ENCODE data around the gene C12orf56.

The C12orf56 gene, protein sequence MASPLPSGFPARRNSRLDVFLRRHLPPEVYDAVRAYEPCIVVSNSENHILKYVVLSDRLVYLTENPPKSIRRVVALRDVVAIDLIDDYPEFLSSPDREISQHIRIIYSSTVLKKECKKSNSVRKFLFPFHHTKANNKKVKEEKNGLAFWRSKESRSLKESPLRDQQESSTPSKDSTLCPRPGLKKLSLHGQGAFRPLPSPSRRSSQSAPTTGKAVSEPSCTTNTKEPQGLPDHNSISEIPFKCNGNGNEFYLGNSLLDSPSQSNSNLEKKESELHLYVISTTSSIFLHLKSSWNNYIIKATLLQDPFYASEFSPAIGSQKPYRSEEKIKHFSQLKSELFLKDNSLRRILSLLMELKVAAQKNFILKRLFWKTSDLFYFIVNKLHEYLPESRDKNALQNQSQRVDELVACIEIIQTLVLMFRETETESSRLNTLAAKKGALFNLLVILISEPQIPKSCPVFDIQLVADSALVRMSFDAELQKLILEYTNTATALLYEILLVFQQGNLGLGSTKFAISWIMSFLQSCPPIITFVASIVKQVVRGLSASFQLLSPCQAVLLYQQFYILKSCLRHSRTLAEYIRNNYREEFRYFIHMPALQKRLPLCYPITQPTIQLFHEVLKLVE

DNA sequence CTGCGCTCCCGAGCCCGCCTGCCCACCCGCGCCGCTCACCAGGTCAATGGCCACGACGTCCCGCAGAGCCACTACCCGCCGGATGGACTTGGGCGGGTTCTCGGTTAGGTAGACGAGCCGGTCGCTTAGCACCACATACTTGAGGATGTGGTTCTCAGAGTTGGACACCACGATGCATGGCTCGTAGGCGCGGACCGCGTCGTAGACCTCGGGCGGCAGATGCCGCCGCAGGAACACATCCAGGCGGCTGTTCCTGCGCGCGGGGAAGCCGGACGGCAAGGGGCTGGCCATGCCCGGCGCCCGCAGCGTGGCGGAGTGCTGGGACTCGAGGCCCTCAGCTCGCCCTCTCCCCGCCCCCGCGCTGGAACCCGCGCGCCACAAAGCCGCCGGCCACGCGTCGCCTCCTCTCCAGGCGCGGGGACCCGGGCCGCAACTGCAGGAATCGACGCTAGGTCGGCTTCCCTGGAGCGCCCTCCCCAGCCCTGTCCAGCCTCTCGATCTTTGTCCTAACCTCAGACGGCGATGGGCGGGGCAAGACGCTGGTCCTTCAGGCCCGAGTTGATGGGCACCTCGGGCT is at the start of gene C12orf56:
Gene C12orf56, minus strand, starts transcription at position 484 of the 577 bp plus-strand sequence. Its CDS starts 193 bp downstream, at position 291.
- no peak for DNase-seq (ENCODE audit: low read depth)

DNA sequence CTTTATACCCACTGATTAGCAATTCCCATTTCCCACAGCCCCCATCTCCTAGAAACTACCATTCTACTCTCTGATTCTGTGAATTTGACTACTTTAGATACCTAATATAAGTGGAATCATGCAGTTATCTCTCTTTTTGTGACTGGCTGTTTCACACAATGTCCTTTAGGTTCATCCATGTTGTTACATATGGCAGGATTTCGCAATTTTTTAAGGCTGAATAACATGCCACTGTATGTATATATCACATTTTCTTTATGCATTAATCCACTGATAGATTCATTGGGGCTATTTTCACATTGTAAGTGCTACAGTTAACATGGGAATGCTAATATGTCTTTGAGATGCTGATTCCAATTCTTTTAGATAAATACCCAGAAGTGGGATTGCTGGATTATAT is 49.5 kb upstream of the C12orf56 start:
- no peak for DNase-seq (ENCODE audit: low read depth)

DNA sequence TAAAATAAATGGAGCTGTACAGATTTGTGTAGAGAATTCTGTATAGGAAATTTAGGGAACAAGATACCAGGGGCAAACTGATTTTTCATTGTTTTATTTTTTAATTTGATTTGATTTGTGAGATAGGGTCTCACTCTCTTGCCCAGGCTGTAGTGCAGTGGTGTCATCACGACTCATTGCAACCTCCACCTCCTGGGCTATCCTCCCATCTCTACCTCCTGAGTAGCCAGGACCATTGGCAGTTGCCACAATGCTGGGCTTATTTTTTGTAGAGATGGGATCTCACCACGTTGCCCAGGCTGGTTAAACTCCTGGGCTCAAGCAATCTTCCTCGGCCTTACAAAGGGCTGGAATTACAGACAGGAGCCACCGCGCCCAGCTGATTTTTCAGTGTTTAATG is 43.4 kb upstream of the C12orf56 start:
- no peak for DNase-seq (ENCODE audit: low read depth)

DNA sequence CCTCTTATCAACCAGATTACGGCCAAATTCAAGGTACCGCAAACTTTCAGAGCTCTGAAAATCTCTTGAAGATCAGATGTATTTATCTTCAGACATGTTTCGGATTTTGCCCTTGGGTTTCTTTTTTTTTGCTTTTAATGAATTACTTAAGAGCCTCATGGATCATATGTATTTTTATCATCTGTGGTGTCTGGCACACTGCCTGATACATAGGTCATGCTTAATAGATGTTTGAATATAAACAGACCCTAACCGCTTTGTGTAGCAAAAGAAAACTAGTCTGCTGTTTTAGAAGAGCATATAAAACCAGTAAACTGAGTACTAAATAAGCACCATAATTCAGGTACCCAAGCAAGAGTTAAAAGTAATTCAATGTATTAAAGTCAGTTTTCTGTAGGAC is 41.2 kb upstream of the C12orf56 start:
- DNase-seq (ENCODE audit: low read depth), result no peak

DNA sequence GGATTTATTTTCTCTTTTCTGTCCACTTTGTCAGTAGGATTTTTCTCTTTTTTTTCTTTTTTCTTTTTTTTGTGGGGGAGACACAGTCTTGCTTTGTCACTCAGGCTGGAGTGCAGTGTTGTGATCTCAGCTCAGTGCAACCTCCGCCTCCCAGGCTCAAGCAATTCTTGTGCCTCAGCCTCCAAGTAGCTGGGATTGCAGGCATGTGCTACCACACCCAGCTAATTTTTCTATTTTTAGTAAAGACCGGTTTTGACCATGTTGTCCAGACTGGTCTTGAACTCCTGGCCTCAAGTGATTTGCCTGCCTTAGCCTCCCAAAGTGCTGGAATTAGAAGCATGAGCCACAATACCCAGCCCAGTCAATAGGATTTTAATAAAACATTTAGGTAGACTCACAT is 40.3 kb upstream of the C12orf56 start:
- no peak for DNase-seq (ENCODE audit: low read depth)

DNA sequence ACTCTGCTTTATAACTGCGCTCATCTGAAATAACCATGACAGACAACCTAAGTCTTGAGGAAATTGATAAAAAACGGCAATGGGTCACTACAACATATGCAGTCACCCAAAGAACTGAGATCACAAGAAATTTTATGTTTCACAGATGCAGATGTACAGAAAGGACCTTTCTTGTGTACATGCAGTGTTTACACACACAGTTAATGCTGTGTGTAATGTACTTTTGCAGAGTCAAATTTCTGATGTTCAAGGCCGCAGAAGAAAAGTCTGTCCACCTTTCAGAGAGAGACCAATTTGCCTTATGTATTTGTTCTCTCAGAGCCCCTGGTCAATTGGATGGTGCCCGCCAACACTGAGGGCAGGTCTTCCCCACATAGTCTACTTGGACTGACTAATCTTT is 38.4 kb upstream of the C12orf56 start:
- DNase-seq (ENCODE audit: low read depth), result no peak

DNA sequence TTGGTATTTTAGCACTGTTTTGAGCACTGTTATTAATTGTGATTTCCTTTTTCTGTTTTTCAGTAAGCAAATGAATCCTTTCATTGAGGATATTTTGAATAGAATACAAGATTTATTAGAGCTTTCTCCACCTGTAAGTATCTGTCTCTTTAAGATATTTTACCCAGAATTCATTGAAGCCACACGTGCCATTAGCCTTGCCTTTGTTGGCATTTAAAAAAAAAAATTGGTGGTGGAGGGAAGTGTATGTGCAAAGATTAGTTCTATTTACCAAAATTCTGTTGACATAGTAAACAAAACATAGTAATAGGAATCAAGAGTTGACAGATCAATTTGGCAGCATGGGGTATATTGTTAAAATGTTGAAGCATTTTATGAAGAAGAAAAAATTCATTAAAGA is 37.4 kb upstream of the C12orf56 start:
- no peak for DNase-seq (ENCODE audit: low read depth)

DNA sequence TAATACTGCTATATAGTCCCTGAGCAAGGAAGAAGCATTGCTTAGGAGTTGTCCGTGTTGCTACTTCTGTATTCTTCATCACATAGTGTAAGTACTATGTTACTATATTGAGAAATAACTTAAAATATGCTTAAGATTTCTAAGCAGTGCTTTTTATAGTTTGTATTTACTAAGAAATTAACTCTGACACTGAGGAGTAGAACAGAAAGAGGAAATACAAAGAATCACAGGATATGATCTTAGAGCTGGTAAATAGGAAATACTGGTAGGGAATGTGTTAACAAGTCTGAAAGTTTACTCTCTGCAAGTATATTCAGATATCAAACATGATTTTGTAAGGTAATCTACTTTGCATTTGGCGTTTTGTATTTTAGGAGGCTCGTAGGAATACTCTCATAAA is 29.1 kb upstream of the C12orf56 start:
- no peak for DNase-seq (ENCODE audit: low read depth)

DNA sequence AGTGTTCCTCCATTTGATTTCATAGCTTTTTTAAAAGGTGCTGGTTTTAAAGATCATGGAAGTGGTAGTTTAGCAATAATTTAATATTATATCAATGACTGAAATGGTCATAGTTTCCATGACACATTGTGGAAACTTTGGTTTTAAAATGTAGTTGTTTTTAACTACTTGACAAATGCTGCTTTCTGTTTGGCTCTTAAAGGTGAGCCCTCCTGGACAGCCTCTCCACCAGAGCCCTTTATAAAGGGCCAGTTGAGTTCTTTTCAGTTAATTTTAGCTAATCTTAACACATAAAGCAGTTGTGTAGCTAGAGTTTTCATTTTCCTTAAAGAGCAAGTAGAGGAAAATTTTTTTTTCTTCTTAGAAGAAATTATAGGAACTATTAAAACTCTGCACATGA is 27.7 kb upstream of the C12orf56 start:
- DNase-seq (ENCODE audit: low read depth), result no peak

DNA sequence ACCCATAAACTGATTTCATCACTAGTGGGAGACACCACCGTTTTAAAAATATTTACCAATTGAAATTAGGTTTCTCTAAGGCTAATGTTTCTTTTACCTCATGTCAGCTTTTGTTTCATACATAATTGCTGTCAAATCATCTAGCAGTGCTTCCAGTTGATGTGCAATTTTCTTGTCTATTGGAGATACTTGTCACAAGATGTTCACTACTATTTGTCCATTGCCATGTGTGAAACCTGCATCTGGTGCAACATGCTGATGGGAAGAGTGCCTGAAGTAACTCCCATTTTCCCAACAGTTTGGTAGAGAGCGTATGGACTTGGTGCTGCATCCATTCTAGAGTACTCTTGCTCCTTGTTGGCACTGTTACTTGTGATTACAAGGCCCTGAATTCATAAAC is 23.3 kb upstream of the C12orf56 start:
- DNase-seq (ENCODE audit: low read depth), result no peak

DNA sequence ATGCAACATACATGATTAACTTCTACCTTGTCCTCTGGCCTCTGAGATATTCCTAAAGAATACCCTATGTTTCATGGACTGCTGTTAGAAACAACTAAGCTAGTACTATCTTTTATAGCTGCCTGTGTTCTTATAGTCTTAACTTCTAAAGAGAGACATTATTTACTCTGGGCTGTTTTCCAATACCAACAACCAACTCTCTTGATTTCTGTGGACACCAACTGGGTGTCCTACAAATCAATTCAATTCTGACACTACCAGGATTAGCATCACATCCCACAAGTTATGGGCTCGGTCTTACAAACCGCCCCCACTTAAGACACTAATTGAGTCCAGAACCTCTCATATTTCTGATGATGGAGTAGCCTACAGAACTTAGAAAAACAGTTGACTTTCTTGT is 21.9 kb upstream of the C12orf56 start:
- no peak for DNase-seq (ENCODE audit: low read depth)

DNA sequence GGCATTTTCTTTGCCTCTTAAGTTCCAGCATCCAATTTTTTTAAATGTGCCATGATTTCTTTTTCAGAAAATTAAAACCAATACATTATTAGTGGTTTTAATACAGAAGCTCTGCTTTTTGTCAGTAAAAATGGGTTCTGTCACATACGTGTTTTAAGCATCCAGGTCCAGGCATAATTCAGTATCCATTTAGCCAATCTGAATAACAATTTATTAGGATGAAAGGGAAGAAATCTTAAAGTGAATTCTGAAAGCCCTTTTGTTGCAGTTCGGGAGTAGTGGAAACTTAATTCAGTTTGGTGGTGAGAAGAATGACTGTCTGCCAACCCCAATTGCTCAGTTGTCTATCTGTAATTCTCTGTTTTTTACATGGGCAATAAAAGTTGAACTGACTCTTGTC is 20.9 kb upstream of the C12orf56 start:
- no peak for DNase-seq (ENCODE audit: low read depth)

DNA sequence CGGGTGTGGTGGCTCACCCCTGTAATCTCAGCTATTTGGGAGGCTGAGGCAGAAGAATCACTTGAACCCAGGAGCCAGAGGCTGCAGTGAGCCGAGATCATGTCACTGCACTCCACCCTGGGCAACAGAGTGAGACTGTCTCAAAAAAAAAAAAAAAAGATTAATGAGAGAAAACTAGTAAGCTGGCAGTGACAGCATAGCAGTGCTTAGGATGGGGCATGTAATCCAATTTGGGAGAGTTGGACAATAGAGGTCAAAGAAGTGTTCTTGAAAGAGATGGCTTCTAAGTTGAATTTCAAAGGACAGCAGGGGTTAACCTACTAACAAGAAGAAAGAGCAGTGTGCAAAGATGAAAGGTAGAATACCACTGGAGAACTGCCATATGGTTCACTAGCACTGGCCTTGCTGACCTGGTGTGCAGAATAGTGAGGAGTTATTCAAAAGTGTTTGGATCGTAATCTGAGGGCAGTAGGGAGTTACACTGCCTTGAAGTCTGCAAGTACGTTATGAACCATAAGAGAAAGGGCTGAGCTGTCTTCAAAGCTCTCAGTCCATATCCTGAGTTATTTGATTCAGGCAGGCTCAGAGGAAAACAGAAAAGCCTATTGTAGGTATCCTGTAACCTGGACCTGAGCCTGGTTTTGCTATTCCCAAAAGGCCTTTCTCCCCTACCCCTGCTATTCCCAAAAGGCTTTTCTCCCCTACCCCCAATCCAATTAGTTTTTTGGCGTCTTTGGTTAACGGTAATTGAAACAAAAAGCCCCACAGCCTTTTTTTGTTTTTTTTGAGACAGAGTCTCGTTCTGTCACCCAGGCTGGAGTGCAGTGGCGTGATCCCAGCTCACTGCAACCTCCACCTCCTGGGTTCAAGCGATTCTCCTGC is 17.0 kb upstream of the C12orf56 start:
- no peak for DNase-seq (ENCODE audit: low read depth)

DNA sequence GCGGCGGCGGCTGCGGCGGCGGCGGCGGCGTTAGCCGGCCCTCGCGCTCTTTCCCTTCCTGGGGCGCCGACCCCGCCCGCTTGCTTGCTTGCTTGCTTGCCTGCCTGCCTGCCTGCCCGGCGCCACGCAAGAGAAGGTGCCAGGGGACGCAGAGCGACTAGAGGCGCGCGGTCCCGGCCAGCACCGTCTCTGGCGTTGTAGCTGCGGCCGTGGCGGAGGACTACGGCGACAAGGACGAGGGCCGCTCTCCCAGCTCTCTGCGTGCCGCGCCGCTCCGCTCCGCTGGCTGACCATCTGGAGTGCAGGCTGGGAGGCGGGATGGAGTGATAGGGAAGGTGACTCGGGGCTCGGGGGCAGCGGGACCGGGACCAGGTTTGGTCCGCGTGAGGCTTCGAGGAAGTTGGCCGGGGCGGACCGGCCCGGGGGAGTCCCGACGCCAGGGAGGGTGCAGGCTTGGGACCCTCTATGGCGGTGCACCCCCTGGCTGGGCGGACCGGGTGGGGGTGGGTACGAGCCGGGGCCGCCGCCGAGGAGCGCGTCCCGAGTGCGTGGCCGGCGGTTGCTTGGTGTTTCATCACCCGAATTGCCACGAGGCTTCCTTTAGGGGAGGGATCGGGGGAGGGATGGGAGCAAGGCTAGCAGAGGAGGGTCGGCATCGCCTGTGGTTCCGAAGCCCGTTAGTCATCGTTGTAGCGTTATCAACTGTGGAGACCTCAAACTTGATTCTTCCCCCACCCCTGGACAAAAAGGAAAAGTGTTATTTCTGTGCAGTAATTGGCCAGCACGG is 14.1 kb upstream of the C12orf56 start:
- peak; percentile 57 for DNase-seq (ENCODE audit: low read depth)

DNA sequence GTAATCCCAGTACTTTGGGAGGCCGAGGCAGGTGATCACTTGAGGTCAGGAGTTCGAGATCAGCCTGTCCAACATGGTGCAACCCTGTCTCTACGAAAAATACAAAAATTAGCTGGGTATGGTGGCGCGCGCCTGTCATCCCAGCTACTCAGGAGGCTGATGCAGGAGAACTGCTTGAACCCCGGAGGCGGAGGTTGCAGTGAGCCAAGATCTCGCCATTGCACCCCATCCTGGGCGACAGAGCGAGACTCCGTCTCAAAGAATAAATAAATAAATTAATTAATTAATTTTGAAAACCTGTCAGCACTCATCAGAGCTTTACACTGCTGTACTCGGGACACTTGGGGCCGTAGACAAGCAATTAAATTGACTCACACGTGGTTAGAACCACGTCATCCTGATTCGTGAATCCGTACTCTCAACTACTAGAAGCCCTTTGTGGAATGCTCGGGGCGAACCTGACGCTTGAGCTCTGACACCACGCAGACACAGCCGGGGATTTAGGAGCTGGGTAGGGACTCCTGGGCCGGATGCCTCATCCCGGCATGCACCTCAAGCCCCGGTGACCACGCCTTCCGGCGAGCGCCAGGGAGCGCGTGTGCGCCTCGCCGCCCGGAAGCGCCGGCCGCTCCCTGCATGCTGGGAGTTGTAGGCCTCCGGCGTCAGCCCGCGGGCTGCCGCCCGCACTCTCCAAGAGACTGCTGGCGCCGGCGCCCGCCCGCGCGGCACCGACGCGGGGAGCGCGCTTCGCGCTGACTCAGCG is 13.3 kb upstream of the C12orf56 start, which contains the start of gene XPOT:
Gene XPOT, plus strand, starts transcription at position 686 of the 763 bp plus-strand sequence. CDS start 5,644 bp downstream, outside the sequence.
- peak; percentile 96 for DNase-seq (ENCODE audit: low read depth)

DNA sequence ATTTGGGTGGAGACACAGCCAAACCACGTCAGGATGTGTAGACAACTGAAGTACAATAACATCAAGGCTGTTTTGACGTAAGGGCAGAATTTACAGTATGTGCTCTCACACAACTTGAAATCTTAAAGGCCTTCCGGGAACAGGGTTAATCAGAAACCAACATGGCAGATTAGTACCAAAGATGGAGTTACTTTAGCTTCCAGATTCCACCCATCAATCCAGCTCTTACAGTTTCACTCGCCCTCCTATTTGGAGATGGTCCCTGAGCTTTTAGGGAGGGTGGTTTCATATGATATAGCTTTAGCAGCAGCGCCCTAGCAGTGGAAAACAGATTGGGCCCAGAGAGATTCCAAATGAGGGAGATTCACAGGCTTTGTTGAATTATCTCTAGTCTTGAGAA is 11.6 kb upstream of the C12orf56 start:
- no peak for DNase-seq (ENCODE audit: low read depth)

DNA sequence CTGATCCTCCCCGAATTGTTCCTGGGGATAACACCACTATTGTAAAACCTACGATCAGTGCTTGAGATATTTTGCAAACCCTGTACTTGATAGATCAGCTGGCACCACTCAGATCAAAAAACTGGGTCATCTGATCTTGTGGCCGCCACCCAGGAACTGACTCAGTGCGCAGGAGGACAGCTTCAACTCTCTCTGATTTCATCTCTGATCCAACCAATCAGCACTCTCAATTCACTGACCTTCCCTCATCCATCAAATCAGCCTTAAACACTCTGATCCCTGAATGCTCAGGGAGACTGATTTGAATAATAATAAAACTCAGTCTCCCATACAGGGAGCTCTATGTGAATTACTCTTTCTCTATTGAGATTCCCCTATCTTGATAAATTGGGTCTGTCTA is 9.5 kb upstream of the C12orf56 start:
- DNase-seq (ENCODE audit: low read depth), result peak; percentile 37

DNA sequence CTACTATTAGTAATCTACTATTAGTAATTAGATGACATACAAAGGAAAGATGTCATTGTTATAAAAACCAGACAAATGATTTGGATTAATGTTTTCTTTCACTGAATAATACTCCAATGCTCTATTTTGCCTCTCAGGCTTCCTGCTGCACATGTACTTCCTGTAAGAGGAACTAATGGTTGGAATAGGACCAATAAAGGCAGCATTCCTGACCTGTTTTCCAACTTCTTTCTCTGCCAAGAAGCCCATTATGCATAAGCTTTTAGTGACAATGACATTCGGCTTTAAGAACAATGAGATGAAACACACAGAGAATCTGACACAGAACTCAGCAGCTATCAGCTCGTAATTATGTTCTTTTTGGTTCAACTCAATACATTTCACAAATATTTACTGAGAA is 5.2 kb upstream of the C12orf56 start:
- DNase-seq (ENCODE audit: low read depth), result no peak

DNA sequence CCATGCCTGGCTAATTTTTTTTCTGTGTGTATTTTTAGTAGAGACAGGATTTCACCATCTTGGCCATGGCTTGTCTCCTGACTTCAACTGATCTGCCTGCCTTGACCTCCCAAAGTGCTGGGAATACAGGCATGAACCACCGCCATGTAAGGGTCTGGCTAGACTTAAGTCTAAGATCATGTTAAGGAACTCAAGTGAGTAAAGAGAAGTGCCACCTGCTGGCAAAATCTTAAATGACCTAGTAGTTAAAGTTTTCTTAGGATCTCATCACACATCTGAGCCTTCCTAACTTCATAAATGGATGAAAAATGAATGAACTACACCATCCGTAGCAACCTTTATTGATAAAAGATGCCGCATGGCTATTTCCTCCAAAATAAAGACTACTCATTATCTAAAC is 1.7 kb upstream of the C12orf56 start:
- no peak for DNase-seq (ENCODE audit: low read depth)

DNA sequence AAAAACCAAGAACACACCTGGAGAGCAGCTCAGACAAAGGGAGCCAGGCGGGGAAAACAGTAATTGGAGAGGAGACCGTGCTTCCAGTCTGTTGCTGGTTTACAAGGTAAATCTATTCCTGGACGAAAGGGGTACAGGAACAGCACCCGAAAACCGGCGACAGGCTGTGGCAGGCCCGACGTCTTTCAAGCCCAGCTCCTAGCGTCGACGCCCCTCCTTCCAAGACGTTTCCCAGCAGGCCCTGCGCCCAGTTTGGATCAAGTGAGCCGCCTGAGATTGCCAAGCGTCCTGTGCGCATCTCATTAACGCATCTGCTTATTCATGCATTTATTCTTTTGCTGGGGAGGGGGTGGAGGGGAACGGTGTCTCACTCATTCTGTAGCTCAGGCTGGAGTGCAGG is 1.4 kb downstream of the C12orf56 start:
- no peak for DNase-seq (ENCODE audit: low read depth)
